GM23338 (cell line): Measurements from ENCODE around the gene REM2. TPM values are rescaled to one million over a fixed set of nuclear protein-coding genes. Genes with fewer than 3 reads are reported as not detected.

Experiments
- ATAC-seq: fragments of 200-7000 bp; cut with Tn5 transposase; 3 replicates; pipeline ENCODE4 v1.9.1; 2020
- DNase-seq: peaks from one replicate; pipeline ENCODE4 v3.0.0-alpha.2; 2015; ENCODE audit warnings: low spot score
- H2AFZ ChIP-seq: fragments of 200-600 bp; sonication (generic); 2 replicates; pipeline ENCODE4 v1.8.0; 2016; ENCODE audit warnings: antibody characterized with exemption, mild to moderate bottlenecking, moderate library complexity
- H3F3A ChIP-seq: fragments of 200-600 bp; sonication (generic); replicated peaks from 2 replicates; pipeline ENCODE4 v1.8.0; 2017; ENCODE audit warnings: antibody characterized with exemption, mixed run types, low read depth
- H3K27ac ChIP-seq: fragments of 200-600 bp; sonication (generic); 2 replicates; pipeline ENCODE4 v1.6.1; 2016; ENCODE audit warnings: low read depth
- H3K27me3 ChIP-seq: fragments of 200-600 bp; sonication (generic); 2 replicates; pipeline ENCODE4 v1.8.0; 2016; ENCODE audit warnings: mild to moderate bottlenecking, mixed run types, moderate library complexity; ENCODE audit not compliant: insufficient read depth
- H3K36me3 ChIP-seq: fragments of 200-600 bp; sonication (generic); 2 replicates; pipeline ENCODE4 v1.8.0; 2016; ENCODE audit warnings: mild to moderate bottlenecking; ENCODE audit not compliant: insufficient read depth
- H3K4me1 ChIP-seq: fragments of 200-600 bp; sonication (generic); 2 replicates; pipeline ENCODE4 v1.8.0; 2016; ENCODE audit warnings: mild to moderate bottlenecking, moderate library complexity; ENCODE audit not compliant: insufficient read depth
- H3K4me2 ChIP-seq: fragments of 200-600 bp; sonication (generic); 2 replicates; pipeline ENCODE4 v1.7.1; 2017; ENCODE audit warnings: mixed run types
- H3K4me3 ChIP-seq: fragments of 200-600 bp; sonication (generic); 2 replicates; pipeline ENCODE4 v1.6.1; 2016; ENCODE audit warnings: mixed run types
- H3K79me2 ChIP-seq: fragments of 200-600 bp; sonication (generic); replicated peaks from 2 replicates; pipeline ENCODE4 v1.8.0; 2017; ENCODE audit warnings: mild to moderate bottlenecking; ENCODE audit not compliant: insufficient read depth
- H3K9me2 ChIP-seq: fragments of 200-600 bp; sonication (generic); 2 replicates; pipeline ENCODE4 v1.8.0; 2017; ENCODE audit not compliant: insufficient read depth
- H4K20me1 ChIP-seq: fragments of 200-600 bp; sonication (generic); replicated peaks from 2 replicates; pipeline ENCODE4 v1.8.0; 2017; ENCODE audit warnings: mild to moderate bottlenecking; ENCODE audit not compliant: insufficient read depth
- H3K27ac Mint-ChIP-seq: 2 replicates; pipeline ENCODE4 v1.8.0; 2020; ENCODE audit warnings: inconsistent platforms, mild to moderate bottlenecking, moderate library complexity, mixed read lengths
- H3K27me3 Mint-ChIP-seq: 3 replicates; pipeline ENCODE4 v1.8.0; 2022; ENCODE audit warnings: low read depth, mild to moderate bottlenecking, moderate library complexity, mixed read lengths, inconsistent platforms; ENCODE audit not compliant: insufficient read depth, poor library complexity
- H3K36me3 Mint-ChIP-seq: 3 replicates; pipeline ENCODE4 v1.8.0; 2021; ENCODE audit warnings: low read depth, mild to moderate bottlenecking, inconsistent platforms, moderate library complexity, mixed read lengths
- H3K4me1 Mint-ChIP-seq: 3 replicates; pipeline ENCODE4 v1.8.0; 2020; ENCODE audit warnings: mild to moderate bottlenecking, inconsistent platforms, mixed read lengths
- H3K4me3 Mint-ChIP-seq: 3 replicates; pipeline ENCODE4 v1.8.0; 2021; ENCODE audit warnings: moderate library complexity, mild to moderate bottlenecking, inconsistent platforms, mixed read lengths
- H3K9me3 Mint-ChIP-seq: 3 replicates; pipeline ENCODE4 v1.8.0; 2020; ENCODE audit warnings: moderate library complexity, mild to moderate bottlenecking, inconsistent platforms, mixed read lengths
- CREB1 ChIP-seq: fragments of 250-450 bp; sonication (Bioruptor Pico); IDR thresholded peaks from 2 replicates; pipeline ENCODE4 v1.5.0; 2020; ENCODE audit warnings: low read depth, mild to moderate bottlenecking, moderate library complexity
- EZH2 ChIP-seq: fragments of 200-600 bp; sonication (generic); IDR thresholded peaks from one replicate; pipeline ENCODE4 v1.8.0; 2017; ENCODE audit warnings: antibody characterized with exemption, mild to moderate bottlenecking, low read depth; ENCODE audit not compliant: unreplicated experiment
- JUNB ChIP-seq: IDR thresholded peaks from one replicate; pipeline ENCODE4 v1.6.1; 2016; ENCODE audit warnings: antibody characterized with exemption; ENCODE audit not compliant: unreplicated experiment
- NANOG ChIP-seq: IDR thresholded peaks from 2 replicates; pipeline ENCODE4 v1.6.1; 2016; ENCODE audit warnings: antibody characterized with exemption, borderline replicate concordance
- POLR2AphosphoS5 ChIP-seq: IDR thresholded peaks from 2 replicates; pipeline ENCODE4 v1.6.1; 2016; ENCODE audit warnings: antibody characterized with exemption, low read depth
- STAT1 ChIP-seq: IDR thresholded peaks from one replicate; pipeline ENCODE4 v1.6.1; 2016; ENCODE audit warnings: antibody characterized with exemption; ENCODE audit not compliant: unreplicated experiment
- ZNF114 ChIP-seq: fragments of 250-450 bp; sonication (Bioruptor Pico); IDR thresholded peaks from 2 replicates; pipeline ENCODE4 v1.5.0; 2020; ENCODE audit warnings: mild to moderate bottlenecking, moderate library complexity
- ZNF331 ChIP-seq: fragments of 250-450 bp; sonication (Bioruptor Pico); IDR thresholded peaks from 2 replicates; pipeline ENCODE4 v1.5.0; 2020; ENCODE audit warnings: low read depth, mild to moderate bottlenecking, moderate library complexity
- polyA plus RNA-seq: library from polyadenylated mRNA; unstranded; fragments of >200 nt; fragmentation: Nextera tagmentation; extraction: Ambion mirVana; gene quantifications from 2 replicates; pipeline ENCODE4 v1.2.1, GENCODE V29; 2016
- total RNA-seq: library from RNA; depleted of rRNA; stranded (reverse); fragments of >200 nt; shearing (Covaris generic); gene quantifications from 2 replicates; pipeline ENCODE4 v1.2.3, GENCODE V29; 2014
- TF ChIP-seq, protein P1 (sequence below): IDR thresholded peaks from one replicate; pipeline ENCODE4 v1.6.1; 2018; ENCODE audit warnings: antibody characterized with exemption; ENCODE audit not compliant: unreplicated experiment
- TF ChIP-seq, protein P2 (sequence below): IDR thresholded peaks from 2 replicates; pipeline ENCODE4 v1.6.1; 2016; ENCODE audit warnings: antibody characterized with exemption
- TF ChIP-seq, protein P3 (sequence below), 2 experiments: fragments of 200-600 bp in 1 of 2; sonication (generic) in 1 of 2; conservative IDR thresholded peaks; 2 replicates each; pipeline versions ENCODE4 v1.5.1 to v1.6.1; 2016 to 2017; ENCODE audit warnings: antibody characterized with exemption in 2 of 2, low read depth in 2 of 2, mild to moderate bottlenecking in 2 of 2, moderate library complexity in 1 of 2
- TF ChIP-seq, protein P4 (sequence below): fragments of 250-450 bp; sonication (Bioruptor Pico); IDR thresholded peaks from 2 replicates; pipeline ENCODE4 v1.5.0; 2020; ENCODE audit warnings: mild to moderate bottlenecking, moderate library complexity

REM2 gene
- total and polyA plus RNA-seq, 2 experiments from 2014 or later: 0.31 to 2.9 TPM

DNA sequence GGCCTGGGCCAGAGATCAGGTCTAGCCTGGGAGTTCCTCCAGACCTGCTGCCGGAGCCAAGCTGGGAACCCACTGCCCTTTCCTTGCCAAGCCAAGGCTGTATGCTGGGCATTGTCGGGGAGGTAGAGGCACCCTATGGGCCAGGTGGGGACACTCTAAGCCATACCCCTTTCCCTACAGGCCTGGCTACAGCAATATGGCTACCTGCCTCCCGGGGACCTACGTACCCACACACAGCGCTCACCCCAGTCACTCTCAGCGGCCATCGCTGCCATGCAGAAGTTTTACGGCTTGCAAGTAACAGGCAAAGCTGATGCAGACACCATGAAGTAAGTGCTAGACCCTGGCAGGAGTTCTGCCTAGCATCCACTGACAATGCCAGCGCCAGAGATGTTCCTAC is 41.7 kb upstream of the REM2 start:
- ATAC-seq (no peak), DNase-seq (no peak)
- Mint-ChIP-seq H3K27ac (no peak overlapping the region), H3K36me3 (peaks cover 48% of the 10 kb centered on the region), H3K4me1 (peaks cover 29% of the 10 kb centered on the region), H3K27me3 (peaks cover 18% of the 10 kb centered on the region), H3K9me3 (no peaks in the 10 kb centered on the region), H3K4me3 (no peak overlapping the region)
- no peaks in the 10 kb centered on the region for H3K9me2 ChIP-seq
- H3K79me2 ChIP-seq: peaks cover 26% of the 10 kb centered on the region
- H3K36me3 ChIP-seq: no peaks in the 10 kb centered on the region; the same call in 1 of the 2 replicates
- H2AFZ ChIP-seq: no peak overlapping the region
- H4K20me1 ChIP-seq: no peaks in the 10 kb centered on the region
- no peaks in the 10 kb centered on the region for H3K27me3 ChIP-seq
- no peak overlapping the region for H3K4me3 ChIP-seq
- no peak overlapping the region for H3K27ac ChIP-seq
- TF ChIP-seq CREB1 (CRISPR knock-in tag) (no peak), STAT1 (no peak), ZNF331 (CRISPR knock-in tag) (no peak), POLR2AphosphoS5 (no peak), JUNB (no peak), ZNF114 (no peak), EZH2 (no peak), NANOG (no peak)
- TF ChIP-seq, protein P1, sequence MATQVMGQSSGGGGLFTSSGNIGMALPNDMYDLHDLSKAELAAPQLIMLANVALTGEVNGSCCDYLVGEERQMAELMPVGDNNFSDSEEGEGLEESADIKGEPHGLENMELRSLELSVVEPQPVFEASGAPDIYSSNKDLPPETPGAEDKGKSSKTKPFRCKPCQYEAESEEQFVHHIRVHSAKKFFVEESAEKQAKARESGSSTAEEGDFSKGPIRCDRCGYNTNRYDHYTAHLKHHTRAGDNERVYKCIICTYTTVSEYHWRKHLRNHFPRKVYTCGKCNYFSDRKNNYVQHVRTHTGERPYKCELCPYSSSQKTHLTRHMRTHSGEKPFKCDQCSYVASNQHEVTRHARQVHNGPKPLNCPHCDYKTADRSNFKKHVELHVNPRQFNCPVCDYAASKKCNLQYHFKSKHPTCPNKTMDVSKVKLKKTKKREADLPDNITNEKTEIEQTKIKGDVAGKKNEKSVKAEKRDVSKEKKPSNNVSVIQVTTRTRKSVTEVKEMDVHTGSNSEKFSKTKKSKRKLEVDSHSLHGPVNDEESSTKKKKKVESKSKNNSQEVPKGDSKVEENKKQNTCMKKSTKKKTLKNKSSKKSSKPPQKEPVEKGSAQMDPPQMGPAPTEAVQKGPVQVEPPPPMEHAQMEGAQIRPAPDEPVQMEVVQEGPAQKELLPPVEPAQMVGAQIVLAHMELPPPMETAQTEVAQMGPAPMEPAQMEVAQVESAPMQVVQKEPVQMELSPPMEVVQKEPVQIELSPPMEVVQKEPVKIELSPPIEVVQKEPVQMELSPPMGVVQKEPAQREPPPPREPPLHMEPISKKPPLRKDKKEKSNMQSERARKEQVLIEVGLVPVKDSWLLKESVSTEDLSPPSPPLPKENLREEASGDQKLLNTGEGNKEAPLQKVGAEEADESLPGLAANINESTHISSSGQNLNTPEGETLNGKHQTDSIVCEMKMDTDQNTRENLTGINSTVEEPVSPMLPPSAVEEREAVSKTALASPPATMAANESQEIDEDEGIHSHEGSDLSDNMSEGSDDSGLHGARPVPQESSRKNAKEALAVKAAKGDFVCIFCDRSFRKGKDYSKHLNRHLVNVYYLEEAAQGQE: no peak
- TF ChIP-seq, protein P2, sequence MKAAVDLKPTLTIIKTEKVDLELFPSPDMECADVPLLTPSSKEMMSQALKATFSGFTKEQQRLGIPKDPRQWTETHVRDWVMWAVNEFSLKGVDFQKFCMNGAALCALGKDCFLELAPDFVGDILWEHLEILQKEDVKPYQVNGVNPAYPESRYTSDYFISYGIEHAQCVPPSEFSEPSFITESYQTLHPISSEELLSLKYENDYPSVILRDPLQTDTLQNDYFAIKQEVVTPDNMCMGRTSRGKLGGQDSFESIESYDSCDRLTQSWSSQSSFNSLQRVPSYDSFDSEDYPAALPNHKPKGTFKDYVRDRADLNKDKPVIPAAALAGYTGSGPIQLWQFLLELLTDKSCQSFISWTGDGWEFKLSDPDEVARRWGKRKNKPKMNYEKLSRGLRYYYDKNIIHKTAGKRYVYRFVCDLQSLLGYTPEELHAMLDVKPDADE: no peak
- TF ChIP-seq, protein P3, sequence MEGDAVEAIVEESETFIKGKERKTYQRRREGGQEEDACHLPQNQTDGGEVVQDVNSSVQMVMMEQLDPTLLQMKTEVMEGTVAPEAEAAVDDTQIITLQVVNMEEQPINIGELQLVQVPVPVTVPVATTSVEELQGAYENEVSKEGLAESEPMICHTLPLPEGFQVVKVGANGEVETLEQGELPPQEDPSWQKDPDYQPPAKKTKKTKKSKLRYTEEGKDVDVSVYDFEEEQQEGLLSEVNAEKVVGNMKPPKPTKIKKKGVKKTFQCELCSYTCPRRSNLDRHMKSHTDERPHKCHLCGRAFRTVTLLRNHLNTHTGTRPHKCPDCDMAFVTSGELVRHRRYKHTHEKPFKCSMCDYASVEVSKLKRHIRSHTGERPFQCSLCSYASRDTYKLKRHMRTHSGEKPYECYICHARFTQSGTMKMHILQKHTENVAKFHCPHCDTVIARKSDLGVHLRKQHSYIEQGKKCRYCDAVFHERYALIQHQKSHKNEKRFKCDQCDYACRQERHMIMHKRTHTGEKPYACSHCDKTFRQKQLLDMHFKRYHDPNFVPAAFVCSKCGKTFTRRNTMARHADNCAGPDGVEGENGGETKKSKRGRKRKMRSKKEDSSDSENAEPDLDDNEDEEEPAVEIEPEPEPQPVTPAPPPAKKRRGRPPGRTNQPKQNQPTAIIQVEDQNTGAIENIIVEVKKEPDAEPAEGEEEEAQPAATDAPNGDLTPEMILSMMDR (conservative IDR thresholded peaks at IDR 0.05; ENCODE audit: low read depth in 2 of 2): no peak
- TF ChIP-seq, protein P4, sequence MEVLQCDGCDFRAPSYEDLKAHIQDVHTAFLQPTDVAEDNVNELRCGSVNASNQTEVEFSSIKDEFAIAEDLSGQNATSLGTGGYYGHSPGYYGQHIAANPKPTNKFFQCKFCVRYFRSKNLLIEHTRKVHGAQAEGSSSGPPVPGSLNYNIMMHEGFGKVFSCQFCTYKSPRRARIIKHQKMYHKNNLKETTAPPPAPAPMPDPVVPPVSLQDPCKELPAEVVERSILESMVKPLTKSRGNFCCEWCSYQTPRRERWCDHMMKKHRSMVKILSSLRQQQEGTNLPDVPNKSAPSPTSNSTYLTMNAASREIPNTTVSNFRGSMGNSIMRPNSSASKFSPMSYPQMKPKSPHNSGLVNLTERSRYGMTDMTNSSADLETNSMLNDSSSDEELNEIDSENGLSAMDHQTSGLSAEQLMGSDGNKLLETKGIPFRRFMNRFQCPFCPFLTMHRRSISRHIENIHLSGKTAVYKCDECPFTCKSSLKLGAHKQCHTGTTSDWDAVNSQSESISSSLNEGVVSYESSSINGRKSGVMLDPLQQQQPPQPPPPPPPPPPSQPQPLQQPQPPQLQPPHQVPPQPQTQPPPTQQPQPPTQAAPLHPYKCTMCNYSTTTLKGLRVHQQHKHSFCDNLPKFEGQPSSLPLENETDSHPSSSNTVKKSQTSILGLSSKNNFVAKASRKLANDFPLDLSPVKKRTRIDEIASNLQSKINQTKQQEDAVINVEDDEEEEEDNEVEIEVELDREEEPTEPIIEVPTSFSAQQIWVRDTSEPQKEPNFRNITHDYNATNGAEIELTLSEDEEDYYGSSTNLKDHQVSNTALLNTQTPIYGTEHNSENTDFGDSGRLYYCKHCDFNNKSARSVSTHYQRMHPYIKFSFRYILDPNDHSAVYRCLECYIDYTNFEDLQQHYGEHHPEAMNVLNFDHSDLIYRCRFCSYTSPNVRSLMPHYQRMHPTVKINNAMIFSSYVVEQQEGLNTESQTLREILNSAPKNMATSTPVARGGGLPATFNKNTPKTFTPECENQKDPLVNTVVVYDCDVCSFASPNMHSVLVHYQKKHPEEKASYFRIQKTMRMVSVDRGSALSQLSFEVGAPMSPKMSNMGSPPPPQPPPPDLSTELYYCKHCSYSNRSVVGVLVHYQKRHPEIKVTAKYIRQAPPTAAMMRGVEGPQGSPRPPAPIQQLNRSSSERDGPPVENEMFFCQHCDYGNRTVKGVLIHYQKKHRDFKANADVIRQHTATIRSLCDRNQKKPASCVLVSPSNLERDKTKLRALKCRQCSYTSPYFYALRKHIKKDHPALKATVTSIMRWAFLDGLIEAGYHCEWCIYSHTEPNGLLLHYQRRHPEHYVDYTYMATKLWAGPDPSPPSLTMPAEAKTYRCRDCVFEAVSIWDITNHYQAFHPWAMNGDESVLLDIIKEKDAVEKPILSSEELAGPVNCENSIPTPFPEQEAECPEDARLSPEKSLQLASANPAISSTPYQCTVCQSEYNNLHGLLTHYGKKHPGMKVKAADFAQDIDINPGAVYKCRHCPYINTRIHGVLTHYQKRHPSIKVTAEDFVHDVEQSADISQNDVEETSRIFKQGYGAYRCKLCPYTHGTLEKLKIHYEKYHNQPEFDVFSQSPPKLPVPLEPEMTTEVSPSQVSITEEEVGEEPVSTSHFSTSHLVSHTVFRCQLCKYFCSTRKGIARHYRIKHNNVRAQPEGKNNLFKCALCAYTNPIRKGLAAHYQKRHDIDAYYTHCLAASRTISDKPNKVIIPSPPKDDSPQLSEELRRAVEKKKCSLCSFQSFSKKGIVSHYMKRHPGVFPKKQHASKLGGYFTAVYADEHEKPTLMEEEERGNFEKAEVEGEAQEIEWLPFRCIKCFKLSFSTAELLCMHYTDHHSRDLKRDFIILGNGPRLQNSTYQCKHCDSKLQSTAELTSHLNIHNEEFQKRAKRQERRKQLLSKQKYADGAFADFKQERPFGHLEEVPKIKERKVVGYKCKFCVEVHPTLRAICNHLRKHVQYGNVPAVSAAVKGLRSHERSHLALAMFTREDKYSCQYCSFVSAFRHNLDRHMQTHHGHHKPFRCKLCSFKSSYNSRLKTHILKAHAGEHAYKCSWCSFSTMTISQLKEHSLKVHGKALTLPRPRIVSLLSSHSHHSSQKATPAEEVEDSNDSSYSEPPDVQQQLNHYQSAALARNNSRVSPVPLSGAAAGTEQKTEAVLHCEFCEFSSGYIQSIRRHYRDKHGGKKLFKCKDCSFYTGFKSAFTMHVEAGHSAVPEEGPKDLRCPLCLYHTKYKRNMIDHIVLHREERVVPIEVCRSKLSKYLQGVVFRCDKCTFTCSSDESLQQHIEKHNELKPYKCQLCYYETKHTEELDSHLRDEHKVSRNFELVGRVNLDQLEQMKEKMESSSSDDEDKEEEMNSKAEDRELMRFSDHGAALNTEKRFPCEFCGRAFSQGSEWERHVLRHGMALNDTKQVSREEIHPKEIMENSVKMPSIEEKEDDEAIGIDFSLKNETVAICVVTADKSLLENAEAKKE (CRISPR knock-in tag): no peak
- peaks cover 14% of the 10 kb centered on the region; the same call in 1 of the 2 replicates for H3K4me1 ChIP-seq
- no peak overlapping the region for H3K4me2 ChIP-seq
- peaks cover 6% of the 10 kb centered on the region; the same call in 1 of the 2 replicates for H3F3A ChIP-seq
